Mucosa of descending colon (tissue), 3 donors: ENCODE results near the gene GNB1L. TPM values are rescaled to one million over a fixed set of nuclear protein-coding genes. Genes with fewer than 3 reads are reported as not detected.

ENCODE experiments used
- ATAC-seq: fragments of 200-7000 bp; cut with Tn5 transposase; one replicate; pipeline ENCODE4 v1.9.1; 2020; ENCODE audit warnings: mild to moderate bottlenecking, moderate library complexity
- DNase-seq, 3 donors: peaks; one replicate each; pipeline ENCODE4 v3.0.0-alpha.2; 2020
- H3K36me3 ChIP-seq: fragments of 200-600 bp; one replicate; pipeline ENCODE4 v1.8.0; 2021; ENCODE audit warnings: low read depth, mild to moderate bottlenecking
- H3K4me1 ChIP-seq: fragments of 200-600 bp; one replicate; pipeline ENCODE4 v1.8.0; 2021; ENCODE audit warnings: low read depth, mild to moderate bottlenecking
- H3K4me3 ChIP-seq: fragments of 200-600 bp; one replicate; pipeline ENCODE4 v1.8.0; 2021; ENCODE audit warnings: mild to moderate bottlenecking
- H3K9me3 ChIP-seq: fragments of 200-600 bp; one replicate; pipeline ENCODE4 v1.8.0; 2021; ENCODE audit warnings: mild to moderate bottlenecking
- CTCF ChIP-seq: fragments of 200-600 bp; IDR thresholded peaks from one replicate; pipeline ENCODE4 v1.8.0; 2022; ENCODE audit warnings: antibody characterized with exemption, mild to moderate bottlenecking
- intact Hi-C, 2 donors: fragments of 100-400 bp; cut with DNase I in 1 of 2; cut with micrococcal nuclease in 1 of 2; formaldehyde crosslinking; loops; one replicate each; pipeline versions ENCODE4 v1.11.0 to v1.11.1; 2022; cut with DNase I, micrococcal nuclease
- total RNA-seq, 3 donors: library from RNA; stranded (reverse); fragmentation: NEBNext Ultra II Directional in 2 of 3; extraction: Animal tissue kit (Norgen Biotek cat#: 25700) in 2 of 3; gene quantifications; one replicate each; pipeline versions ENCODE4 v1.2.1 to v1.2.4, GENCODE V29; 2021 to 2023
- donor health status: DM: no; HTN: no; CAD: no; lungs with moderate emphysema.
- donor health status: DM: no; HTN: no; CAD: no.
- donor health status: DM: no; HTN: yes; CAD: no.

GNB1L gene
- total RNA-seq, 3 donors from 2014 or later = 2.7 to 4.7 (median 3.4) TPM

GRCh38 chr22:19855504-19856409 lies 1.1 kb upstream of the GNB1L start:
- peak overlapping the region; percentile 69 for H3K4me3 ChIP-seq
- intact Hi-C loops = no loop called here
- DNase-seq = peak; percentile 55 to 75 (median 73)
- H3K4me1 ChIP-seq = peaks cover 19% of the 10 kb centered on the region
- H3K9me3 ChIP-seq = no peaks in the 10 kb centered on the region
- peak; percentile 43 for ATAC-seq
- peaks cover 4% of the 10 kb centered on the region for H3K36me3 ChIP-seq
- TF ChIP-seq CTCF = no peak

GRCh38 chr22:19853879-19854777 lies 546 bp downstream of the GNB1L start:
- DNase-seq (peak in 2 of 3 donors; percentile 49 to 59), ATAC-seq (peak; percentile 22)
- H3K4me1 ChIP-seq = peaks cover 19% of the 10 kb centered on the region
- H3K9me3 ChIP-seq = no peaks in the 10 kb centered on the region
- intact Hi-C loops = no loop called here
- H3K4me3 ChIP-seq = peak overlapping the region; percentile 37
- H3K36me3 ChIP-seq = peaks cover 4% of the 10 kb centered on the region
- TF ChIP-seq CTCF = no peak

GRCh38 chr22:19853058-19853878 lies 1.4 kb downstream of the GNB1L start:
- Histone ChIP-seq H3K4me1 (peaks cover 19% of the 10 kb centered on the region), H3K4me3 (no peak overlapping the region)
- ATAC-seq = no peak

GRCh38 chr22:19852177-19852781 lies 2.4 kb downstream of the GNB1L start:
- H3K9me3 ChIP-seq = no peaks in the 10 kb centered on the region
- no peak for TF ChIP-seq CTCF
- DNase-seq (no peak), ATAC-seq (no peak)
- H3K36me3 ChIP-seq = peaks cover 4% of the 10 kb centered on the region
- no peak overlapping the region for H3K4me3 ChIP-seq
- peaks cover 19% of the 10 kb centered on the region for H3K4me1 ChIP-seq
- intact Hi-C loops = no loop called here

More at GRCh38 chr22:19853058-19853878, 1.4 kb downstream of the GNB1L start:
- TF ChIP-seq CTCF = no peak
- no peak for DNase-seq
- H3K36me3 ChIP-seq = peaks cover 4% of the 10 kb centered on the region
- no peaks in the 10 kb centered on the region for H3K9me3 ChIP-seq
- intact Hi-C loops = no loop called here
